ENCODE data around the gene ANKRD10. TPM values are rescaled to one million over a fixed set of nuclear protein-coding genes. Genes with fewer than 3 reads are reported as not detected.

The ANKRD10 gene
- total RNA-seq, 1 donor from 2014 or later = 112 TPM

DNA sequence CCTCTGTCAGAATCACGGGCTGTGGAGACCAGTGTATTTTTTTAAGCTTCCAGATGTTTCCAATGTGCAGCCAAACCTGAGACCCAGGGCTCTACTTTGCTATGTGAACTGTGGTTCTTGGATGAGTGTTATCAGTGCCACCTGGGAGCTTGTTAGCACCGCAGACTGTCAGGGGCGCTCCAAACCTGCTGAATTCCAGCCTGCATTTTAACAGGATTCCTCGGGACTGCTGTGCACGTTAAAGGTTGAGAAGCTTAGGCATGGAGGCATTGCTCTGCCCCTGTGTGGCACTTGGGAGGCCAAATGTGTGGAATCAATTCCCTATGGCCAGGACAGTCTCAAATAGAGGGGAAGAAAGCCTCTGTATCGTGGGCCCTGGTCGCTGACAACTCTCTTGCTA is 80.3 kb downstream of the ANKRD10 start:
- no peak overlapping the region for H3K4me3 Mint-ChIP-seq (ENCODE audit: unreplicated experiment)
- peaks cover 9% of the 10 kb centered on the region for H3K4me1 Mint-ChIP-seq (ENCODE audit: low read depth)

DNA sequence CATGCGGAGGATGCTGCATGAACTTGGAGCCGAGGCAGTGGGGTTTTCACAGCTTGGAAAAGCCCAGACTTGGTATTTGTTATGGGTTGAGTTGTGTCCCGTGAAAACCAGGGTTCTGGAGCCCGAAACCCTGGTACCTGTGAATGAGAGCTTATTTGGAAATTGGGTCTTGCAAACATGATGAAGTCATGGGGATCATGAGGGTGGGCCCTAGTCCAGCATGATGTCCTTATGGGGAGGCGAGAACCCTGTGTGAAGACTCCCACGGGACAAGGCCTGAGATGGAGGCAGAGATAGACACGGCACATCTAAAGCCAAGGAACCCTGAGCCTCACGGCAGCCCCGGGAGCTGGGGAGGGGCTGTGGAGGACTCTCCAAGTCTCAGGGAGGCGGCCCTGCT is 82.3 kb downstream of the ANKRD10 start:
- H3K4me1 Mint-ChIP-seq (ENCODE audit: low read depth) = peaks cover 6% of the 10 kb centered on the region
- TF ChIP-seq CTCF (IDR thresholded peaks at IDR 0.05) = no peak
- H3K36me3 Mint-ChIP-seq (ENCODE audit: low read depth) = no peaks in the 10 kb centered on the region
- no peak overlapping the region for H3K27ac Mint-ChIP-seq (ENCODE audit: unreplicated experiment)
- no peaks in the 10 kb centered on the region for H3K9me3 Mint-ChIP-seq (ENCODE audit: low read depth)
- no peak overlapping the region for H3K4me3 Mint-ChIP-seq (ENCODE audit: unreplicated experiment)
- H3K27me3 Mint-ChIP-seq (ENCODE audit: low read depth) = peaks cover 2% of the 10 kb centered on the region
- no peak for DNase-seq (ENCODE audit: low spot score)

More for the DNA sequence above, 80.3 kb downstream of the ANKRD10 start:
- TF ChIP-seq CTCF (IDR thresholded peaks at IDR 0.05) = no peak
- no peak overlapping the region for H3K27ac Mint-ChIP-seq (ENCODE audit: unreplicated experiment)
- DNase-seq (ENCODE audit: low spot score) = no peak
- H3K9me3 Mint-ChIP-seq (ENCODE audit: low read depth) = no peaks in the 10 kb centered on the region
- peaks cover 3% of the 10 kb centered on the region for H3K27me3 Mint-ChIP-seq (ENCODE audit: low read depth)
- H3K36me3 Mint-ChIP-seq (ENCODE audit: low read depth) = no peaks in the 10 kb centered on the region

DNA sequence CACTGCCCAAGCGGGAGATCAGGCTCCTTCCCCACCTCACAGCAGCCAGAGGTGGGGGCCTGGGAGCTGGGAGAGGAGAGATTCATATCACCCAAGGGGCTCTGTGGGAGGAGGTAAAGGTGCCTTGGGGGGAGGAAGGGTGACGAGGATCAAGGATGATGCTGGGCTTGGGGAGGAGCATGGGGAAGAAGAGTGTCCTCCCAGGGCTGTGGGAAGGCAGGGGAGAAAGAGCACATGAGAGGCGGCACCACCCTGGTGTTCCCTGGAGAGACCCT is 82.7 kb downstream of the ANKRD10 start:
- peaks cover 6% of the 10 kb centered on the region for H3K4me1 Mint-ChIP-seq (ENCODE audit: low read depth)
- H3K4me3 Mint-ChIP-seq (ENCODE audit: unreplicated experiment) = no peak overlapping the region
- H3K27me3 Mint-ChIP-seq (ENCODE audit: low read depth) = peaks cover 2% of the 10 kb centered on the region
- H3K36me3 Mint-ChIP-seq (ENCODE audit: low read depth) = no peaks in the 10 kb centered on the region
- no peak overlapping the region for H3K27ac Mint-ChIP-seq (ENCODE audit: unreplicated experiment)
- no peaks in the 10 kb centered on the region for H3K9me3 Mint-ChIP-seq (ENCODE audit: low read depth)
- TF ChIP-seq CTCF (IDR thresholded peaks at IDR 0.05) = no peak
- DNase-seq (ENCODE audit: low spot score) = no peak

GRCh38 chr13:110831437-110832204 is 83.2 kb downstream of the ANKRD10 start:
- H3K27me3 Mint-ChIP-seq (ENCODE audit: low read depth) = peaks cover 2% of the 10 kb centered on the region
- no peaks in the 10 kb centered on the region for H3K9me3 Mint-ChIP-seq (ENCODE audit: low read depth)
- TF ChIP-seq CTCF (IDR thresholded peaks at IDR 0.05) = no peak
- H3K4me3 Mint-ChIP-seq (ENCODE audit: unreplicated experiment) = no peak overlapping the region
- H3K36me3 Mint-ChIP-seq (ENCODE audit: low read depth) = no peaks in the 10 kb centered on the region
- H3K27ac Mint-ChIP-seq (ENCODE audit: unreplicated experiment) = no peak overlapping the region
- H3K4me1 Mint-ChIP-seq (ENCODE audit: low read depth) = peaks cover 6% of the 10 kb centered on the region
- no peak for DNase-seq (ENCODE audit: low spot score)

GRCh38 chr13:110830800-110831371 is 84.0 kb downstream of the ANKRD10 start:
- H3K27ac Mint-ChIP-seq (ENCODE audit: unreplicated experiment) = no peak overlapping the region
- no peak overlapping the region for H3K4me3 Mint-ChIP-seq (ENCODE audit: unreplicated experiment)
- peaks cover 2% of the 10 kb centered on the region for H3K27me3 Mint-ChIP-seq (ENCODE audit: low read depth)
- no peak for TF ChIP-seq CTCF (IDR thresholded peaks at IDR 0.05)
- H3K4me1 Mint-ChIP-seq (ENCODE audit: low read depth) = peaks cover 2% of the 10 kb centered on the region
- H3K9me3 Mint-ChIP-seq (ENCODE audit: low read depth) = no peaks in the 10 kb centered on the region
- H3K36me3 Mint-ChIP-seq (ENCODE audit: low read depth) = no peaks in the 10 kb centered on the region
- no peak for DNase-seq (ENCODE audit: low spot score)

Measured in chondrocyte (in vitro differentiated cells).